ENCODE results near the gene GATM.
"Not testable (repeated sequence)": the region's sequence is repeated elsewhere in the genome, so short reads cannot be mapped to it uniquely, and the experiment has no call there.

GATM gene

DNA sequence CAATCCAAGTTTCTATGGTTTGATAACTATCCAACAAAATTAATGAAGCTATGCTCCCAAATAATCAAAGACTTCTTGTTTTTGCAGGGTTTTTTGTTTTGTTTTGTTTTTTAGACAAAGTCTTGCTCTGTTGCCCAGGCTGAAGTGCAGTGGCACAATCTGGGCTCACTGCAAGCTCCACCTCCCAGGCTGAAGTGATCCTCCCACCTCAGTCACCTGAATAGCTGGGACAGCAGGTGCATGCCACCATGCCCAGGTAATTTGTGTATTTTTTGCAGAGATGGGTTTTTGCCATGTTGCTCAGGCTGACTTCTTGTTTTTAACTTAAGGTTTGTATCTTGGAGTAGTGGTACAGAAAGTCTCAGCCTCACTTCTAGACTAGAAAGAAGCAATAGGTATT, 11.0 kb upstream of the GATM start:
- DNase-seq (ENCODE audit: low read depth) = no peak

DNA sequence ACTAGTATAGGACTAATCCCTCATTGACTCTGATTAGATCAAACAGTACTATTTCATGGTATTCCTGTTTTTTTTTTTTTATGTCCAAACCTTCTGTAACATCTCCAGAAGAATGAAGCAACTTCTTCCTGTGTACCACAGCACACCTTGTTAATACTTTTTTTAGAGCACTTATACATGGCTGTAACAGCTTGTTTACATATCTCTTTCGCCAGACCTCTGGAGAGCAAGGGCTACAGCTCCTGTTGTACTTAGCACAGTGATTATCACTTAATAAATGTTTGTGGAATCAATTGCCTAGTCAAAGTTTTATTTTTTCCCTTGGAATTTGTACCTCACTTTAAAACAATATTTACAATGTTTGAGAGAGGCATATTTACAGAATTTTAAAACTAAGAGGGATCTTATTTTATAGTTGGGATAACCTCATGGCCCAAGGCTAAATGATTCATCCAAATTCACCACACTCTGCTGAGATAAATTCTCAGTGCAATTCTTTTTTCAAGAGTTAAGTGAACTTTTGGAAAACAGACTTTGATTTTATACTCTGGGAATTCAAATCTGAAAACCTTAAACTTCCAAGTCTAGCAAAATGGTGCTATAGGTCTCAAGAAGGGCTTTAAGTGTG, 9.2 kb upstream of the GATM start:
- no peak for DNase-seq (ENCODE audit: low read depth)

DNA sequence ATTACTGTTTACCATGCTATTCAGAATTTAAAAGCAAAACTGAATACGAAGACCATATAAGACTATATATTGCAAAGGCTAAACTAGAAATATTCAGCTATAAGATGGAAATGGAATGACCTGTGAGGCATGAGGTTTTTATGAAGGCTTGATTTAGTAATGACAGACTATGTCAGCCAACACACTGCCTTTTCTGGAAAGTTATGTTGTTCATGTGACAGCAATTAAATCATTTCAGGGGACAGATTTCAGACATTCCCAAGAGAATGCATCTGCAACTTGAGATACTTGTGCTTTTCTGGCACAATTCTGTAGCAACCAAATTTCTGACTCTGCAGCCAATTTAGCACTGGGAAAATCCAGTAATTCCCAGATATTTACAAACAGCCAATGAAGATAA, 8.6 kb upstream of the GATM start:
- no peak for DNase-seq (ENCODE audit: low read depth)

DNA sequence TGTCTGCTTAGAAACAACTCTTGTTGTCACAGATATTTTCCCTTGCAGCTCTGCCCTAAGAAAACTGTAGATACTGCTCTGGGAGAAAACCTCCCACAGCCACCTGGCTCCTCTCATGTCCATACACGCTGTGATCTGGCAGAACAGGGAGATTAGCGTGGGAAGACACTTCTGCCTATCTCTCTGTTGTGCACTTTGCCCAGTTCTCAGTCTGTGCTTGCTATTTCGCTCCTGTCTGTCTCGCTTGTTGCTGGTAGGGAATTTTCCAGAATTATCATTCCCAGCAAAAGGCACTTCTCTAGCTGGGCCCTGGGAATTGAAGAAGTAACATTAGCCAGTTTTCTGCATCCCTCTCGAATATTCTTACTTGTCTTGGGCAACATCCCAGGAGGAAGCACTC, 8.1 kb upstream of the GATM start:
- DNase-seq (ENCODE audit: low read depth) = no peak

DNA sequence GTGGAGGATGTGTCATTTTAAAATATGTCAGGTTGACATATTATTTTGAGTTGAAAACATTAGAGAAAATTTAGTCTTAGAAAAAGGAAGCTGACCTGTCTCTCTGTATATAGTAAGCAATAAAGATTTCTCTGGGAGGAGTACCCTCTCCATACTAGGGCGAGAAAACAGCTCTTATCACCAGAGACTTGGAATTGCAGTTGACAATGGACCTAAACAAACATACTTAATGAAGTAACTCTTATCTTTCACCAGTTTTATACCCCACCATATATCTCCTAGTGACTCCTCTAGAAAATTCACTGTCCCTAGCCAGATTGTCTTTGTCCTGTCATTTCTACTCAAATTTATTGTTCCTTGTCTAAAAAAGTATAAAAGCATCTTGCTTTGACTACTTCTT, 7.2 kb upstream of the GATM start:
- no peak for DNase-seq (ENCODE audit: low read depth)

DNA sequence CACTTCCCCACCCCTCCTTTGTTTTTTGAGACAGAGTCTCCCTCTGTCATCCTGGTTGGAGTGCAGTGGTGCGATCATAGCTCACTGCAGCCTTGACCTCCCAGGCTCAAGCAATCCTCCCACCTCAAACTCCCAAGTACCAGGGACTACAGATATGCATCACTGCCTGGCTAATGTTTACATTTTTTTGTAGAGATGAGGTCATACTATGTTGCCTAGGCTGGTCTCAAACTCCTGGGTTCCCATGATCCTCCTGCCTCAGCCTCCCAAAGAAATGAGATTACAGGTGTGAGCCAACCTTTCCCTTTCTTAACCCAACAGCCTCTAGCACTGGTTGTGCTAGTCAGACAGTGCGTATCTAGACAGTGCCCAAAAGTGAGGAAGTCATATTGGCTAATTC, 6.4 kb upstream of the GATM start:
- no peak for DNase-seq (ENCODE audit: low read depth)

DNA sequence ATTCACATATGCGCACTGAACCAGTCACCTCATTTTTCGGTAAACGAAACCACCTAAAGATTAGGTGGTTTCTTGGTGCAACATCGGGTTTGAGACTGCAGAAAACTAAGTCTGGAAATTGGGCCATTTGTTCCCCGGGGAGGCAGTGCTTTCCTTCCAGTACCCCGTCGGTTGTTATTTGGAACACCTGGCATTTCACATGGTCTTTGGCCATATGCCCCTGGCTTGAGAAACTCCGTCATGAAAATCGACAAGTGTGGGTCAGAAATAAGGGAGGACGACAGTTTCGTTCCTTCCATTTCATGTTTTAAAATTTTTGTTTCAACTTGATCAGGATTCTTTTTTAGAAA, 544 bp upstream of the GATM start:
- DNase-seq (ENCODE audit: low read depth) = no peak

DNA sequence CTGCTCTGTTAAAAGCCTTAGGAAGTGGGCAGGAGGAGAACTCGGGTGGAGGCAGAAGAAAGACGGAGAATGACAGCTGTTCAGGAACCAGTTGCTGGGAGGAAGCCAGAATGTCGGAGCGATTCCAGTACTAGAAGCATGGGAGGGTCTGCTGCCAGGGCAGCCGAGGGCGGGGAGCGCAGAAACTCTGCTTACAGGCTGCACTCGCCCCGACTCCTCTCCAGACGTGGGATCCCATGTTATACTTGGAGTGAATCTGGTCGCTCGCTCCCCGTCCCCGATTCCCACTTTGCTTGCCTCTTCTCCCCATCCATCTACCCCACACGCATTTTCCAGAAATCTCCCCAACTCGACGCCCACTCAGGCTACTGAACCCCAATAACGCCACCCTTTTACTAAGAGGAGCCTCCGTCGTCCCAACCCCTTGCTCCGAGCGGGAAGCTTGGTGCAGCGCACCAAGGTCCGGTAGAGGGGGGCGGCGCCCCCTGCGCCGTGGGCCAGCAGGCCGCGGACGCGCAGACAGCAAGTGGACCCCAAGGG, 665 bp downstream of the GATM start:
- DNase-seq (ENCODE audit: low read depth) = no peak

DNA sequence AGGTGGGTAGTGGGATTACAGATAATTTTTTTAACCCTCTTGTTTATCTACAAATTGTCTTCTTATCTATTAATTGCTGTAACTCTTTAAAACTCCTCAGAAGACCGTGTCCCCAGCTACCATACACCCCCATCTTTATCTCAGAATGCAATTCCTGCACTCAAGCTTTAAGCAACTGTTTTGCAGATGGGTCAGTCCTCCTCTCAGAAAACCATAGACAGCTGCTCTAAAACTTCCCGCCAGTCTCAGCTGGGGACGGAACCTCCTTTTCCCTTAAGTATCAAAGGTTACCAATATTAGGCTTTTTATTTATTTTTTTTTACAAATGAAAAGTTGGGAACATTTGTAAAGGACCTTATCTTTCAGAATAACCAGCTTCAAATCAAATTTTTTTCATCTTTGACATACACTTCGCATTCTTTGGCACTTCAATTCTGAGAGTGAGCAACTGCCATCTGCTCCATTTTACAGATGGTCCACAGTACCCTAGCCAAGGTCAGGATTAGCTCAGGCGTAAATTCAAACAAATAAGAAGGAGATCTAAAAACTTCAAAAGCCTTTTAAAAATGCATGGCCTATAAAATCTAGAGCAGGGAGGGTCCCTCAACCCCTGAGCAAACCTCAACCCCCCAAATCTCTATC, 1.3 kb downstream of the GATM start:
- no peak for DNase-seq (ENCODE audit: low read depth)

DNA sequence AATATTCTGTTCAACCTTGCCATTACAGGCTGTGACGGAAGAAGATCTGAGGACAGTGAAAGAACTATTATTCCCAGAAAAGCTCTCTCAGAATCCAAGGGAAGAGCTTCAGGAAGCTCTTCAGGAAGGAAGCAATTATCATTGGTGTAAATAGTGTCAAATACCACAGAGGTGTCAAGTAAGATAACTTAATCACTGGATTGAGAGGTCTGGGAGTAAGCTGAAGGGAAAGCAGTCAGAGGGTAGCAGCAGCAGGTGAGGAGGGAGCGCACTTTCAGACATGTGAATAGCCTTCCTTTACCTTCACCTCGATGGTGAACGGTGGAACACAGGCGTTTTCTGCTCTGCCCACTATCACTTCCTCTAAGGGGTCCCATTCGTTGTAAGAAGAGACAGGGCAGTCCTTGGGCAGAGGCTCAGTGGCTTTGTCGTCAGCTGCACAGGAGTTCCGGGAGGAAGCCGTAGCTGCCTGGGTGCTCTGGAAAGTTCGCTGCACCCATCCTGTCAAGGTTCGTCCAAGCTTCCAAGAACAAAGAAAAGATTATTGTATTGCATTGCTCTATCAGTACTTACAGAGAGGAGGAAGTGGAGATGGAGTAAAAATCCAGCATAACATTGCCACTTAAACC, 1.9 kb downstream of the GATM start:
- DNase-seq (ENCODE audit: low read depth) = no peak

DNA sequence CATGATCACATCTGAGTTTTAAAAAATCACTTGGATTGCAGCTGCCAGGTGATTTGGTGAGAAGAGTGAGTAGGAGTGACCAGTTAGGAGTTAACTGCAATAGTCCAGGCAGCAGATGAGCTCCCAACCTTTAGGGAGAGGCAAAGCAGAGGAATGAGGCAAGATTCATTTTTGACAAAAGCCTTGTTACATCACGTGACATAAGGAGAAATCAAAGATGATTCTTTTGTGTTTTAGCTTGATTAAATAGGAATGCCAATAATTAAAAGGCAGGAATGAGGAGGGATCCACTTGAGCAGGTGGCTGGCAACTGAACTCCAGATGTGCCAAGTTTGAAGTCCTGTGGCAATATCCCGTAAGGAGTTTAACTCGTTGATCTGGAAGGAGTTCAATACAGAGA, 2.5 kb downstream of the GATM start:
- DNase-seq (ENCODE audit: low read depth) = no peak

DNA sequence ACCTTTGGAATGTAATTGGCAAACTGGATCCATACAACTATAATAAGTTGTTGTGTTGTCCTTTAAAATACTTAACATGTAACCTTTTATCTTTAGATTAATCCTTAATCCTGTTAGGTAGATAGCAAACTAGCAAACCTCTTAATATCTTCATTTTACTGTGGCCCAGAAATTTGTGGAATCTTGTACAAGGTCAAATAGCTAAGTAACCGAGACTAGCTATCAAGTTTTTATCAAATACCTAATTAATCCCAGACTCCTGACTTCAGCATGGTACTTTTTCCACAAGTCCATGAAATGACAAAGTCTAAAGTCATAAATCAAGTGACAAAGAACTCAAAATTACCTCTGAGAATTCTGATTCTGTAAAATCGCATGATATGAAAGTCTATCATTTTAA, 4.4 kb downstream of the GATM start:
- no peak for DNase-seq (ENCODE audit: low read depth)

DNA sequence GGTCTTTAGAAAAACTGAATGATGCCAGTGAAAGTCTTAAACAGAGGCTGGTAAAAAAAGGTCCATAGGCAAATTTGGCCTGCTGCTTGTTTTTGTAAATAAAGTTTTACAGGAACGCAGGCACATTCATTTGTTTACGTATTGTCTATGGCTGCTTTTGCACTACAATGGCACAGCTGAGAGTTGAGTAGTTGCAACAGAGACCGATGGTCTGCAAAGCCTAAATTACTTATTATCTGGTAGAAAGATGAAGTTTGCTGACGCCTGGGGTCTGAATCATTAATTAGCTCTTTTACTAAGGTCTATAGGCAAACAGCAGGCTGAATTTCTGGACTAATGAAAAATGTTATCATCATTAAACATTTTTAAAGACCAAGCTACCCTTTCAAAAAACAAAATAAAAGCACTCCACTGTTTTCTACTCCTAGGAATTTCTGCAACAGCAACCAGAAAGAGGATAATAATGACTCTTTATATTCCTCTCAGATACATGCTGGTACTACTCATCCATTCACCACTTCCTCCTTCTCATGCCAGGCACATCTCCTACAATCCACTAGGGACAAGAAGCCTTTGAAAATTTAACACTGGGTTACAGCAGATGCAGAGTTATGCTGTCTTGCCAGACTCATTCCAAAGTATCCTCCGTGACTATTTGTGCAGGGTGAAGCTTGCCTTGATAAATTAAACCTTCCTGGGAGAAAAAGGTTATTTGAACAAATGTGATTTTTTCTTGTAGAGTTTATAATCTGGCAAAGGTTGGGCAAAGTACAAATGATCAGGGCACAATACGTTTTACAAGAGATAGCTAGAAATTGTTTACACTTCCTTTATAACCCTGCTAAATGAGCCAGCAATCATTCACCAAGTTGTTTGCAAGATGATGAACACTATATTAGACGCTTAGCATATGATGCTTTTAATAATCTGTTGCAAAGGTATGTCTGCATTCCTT, 6.0 kb downstream of the GATM start:
- DNase-seq (ENCODE audit: low read depth) = no peak

DNA sequence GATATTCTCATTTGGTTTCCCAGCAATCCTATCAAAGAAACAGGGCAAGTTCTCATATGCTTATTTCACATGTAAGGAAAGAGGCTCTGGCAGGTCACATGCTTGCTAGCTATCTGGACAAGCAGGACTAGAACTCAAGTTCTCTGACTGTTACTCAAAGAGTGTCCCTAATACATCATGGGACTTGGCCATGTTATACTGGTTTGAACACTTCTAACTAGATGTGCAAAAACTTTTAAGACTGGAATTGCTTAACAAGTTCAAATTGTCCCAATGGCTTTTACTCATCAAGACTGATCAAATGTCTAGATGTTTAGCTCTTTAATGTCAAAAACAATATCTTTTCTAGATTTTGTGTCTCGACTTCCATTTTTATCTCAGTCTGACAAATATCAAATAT, 6.8 kb downstream of the GATM start:
- DNase-seq (ENCODE audit: low read depth) = no peak

DNA sequence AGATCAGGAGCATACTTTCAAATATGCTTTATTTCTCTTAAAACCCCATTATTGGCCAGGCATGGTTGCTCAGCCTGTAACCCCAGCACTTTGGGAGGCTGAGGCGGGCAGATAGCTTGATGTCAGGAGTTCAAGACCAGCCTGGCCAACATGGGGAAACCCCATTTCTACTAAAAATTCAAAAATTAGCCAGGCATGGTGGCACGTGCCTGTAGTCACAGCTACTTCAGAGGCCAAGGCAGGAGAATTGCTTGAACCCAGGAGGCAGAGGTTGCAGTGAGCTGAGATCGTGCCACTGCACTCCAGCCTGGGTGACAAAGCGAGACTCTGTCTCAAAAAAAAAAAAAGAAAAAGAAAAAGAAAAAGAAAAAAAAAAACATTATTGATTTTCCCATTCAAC, 8.3 kb downstream of the GATM start:
- not testable (repeated sequence) for DNase-seq (ENCODE audit: low read depth)

DNA sequence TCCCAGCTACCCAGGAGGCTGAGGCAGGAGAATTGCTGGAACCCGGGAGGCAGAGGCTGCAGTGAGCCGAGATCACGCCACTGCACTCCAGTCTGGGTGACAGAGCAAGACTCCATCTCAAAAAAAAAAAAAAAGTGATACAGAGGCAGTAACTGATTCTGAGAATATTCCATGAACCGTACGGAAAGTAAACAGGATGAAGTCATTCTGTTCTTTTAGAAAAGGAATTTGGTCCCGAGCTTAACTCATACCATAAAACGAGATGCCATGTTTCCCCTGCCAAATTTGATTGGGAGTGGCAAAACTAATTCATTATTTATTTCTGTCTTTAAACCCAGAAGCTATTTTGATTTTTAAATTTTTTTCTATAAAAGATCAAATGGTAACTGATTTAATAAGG, 11.1 kb downstream of the GATM start:
- DNase-seq (ENCODE audit: low read depth) = not testable (repeated sequence)

DNA sequence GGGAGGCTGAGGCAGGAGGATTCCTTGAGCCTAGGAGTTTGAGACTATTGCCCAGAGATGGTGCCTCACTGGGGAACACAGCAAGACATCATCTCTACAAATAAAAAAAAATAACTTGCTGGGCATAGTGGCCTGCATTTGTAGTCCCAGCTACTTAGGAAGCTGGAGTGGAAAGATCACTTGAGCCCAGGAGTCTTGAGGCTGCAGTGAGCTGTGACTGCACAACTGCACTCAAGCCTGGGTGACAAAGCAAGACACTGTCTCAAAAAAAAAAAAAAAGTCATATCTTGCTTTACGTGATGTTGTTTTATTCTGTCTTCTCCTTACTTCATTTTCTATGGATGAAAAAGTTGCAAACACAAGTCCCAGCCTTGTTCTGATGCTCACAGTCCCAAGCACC, 14.1 kb downstream of the GATM start:
- no peak for DNase-seq (ENCODE audit: low read depth)

DNA sequence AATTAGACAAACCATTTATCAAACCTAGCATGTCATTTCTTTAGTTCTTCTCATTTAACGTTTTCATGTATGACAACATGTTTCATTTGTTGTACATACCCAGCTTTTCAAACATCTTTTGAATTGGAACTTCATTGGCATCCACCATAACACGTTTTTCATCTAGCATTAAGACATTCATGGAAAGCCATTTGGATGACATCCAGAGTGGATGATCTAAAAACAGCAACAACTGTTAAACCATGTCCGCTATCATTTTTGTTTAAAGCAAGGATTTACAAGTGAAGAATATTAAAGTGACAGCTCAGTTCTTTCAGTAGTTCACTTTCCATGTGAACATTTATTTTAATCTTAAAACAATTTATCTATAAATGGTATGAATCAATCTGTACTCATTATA, 14.5 kb downstream of the GATM start:
- no peak for DNase-seq (ENCODE audit: low read depth)

DNA sequence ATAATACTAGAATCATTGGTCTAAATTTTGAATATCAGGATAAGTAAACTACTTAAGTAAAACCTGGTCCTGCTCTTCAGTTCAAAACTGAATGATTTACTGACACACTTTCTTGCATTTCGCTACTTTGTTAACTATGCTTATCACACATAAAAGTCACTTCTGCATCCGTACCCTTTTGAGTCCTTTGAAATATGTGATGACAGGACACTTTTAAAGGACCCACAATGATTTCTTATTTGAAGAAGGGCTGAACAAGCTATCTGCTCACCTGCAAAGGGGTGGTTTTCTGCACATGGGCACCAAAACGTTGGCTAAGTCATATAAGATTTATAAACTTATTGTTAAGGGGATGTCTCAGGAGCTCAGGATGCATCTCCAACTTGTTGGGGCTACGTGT, 15.0 kb downstream of the GATM start:
- DNase-seq (ENCODE audit: low read depth) = no peak

DNA sequence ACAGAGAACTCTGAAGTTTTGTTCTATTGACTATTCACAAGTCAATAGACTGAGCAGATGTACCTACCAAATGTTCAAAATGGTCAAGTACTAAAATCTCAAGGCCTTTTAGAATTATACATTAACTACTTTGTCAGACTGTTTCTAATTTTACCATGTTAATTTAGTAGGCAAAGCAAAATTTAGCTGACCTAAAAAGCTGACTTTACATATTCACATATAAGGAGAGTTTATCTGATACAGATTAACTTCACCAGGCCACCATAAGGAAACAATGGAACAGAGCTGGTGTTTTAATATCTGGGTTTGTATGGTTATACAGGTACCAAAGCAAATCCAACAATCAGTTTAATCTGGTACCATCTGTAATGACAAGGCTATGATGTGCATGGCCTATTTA, 15.9 kb downstream of the GATM start:
- DNase-seq (ENCODE audit: low read depth) = no peak

DNA sequence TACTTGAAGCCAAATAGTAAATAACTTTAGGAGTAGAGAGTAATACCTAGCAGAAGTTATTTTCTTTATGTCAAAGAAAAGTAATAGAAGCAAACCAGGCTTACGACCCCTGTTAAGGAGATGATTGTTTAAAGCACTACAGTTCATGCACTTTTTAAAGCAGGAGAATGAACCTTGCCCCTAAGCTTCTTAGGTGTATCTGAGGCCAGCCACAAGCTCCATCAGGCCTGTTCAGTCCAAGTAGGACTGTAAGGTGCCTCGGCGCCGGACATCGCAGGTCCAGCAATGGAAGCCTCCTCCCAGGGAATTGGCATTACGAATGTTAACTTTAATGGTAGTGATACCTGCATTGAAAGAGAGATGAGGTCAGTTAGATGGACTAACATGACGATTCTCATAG, 16.5 kb downstream of the GATM start:
- DNase-seq (ENCODE audit: low read depth) = no peak

DNA sequence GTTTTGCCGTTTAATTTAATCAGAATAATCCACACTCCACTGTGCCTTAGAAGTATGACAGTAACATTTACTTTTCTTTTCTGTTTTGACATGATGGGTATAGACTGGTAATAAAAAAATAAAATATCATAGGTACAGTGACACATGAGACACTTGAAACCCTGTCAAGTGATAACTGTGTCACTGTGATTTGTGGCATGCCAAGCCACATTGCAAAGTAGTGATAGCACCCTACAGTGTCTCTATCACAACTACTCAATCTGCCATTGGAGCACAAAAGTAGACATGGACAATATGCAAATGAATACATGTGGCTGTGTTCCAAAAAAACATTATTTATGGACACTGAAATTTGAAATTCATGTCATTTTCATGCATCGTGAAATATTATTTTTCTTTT, 22.5 kb downstream of the GATM start:
- DNase-seq (ENCODE audit: low read depth) = no peak

DNA sequence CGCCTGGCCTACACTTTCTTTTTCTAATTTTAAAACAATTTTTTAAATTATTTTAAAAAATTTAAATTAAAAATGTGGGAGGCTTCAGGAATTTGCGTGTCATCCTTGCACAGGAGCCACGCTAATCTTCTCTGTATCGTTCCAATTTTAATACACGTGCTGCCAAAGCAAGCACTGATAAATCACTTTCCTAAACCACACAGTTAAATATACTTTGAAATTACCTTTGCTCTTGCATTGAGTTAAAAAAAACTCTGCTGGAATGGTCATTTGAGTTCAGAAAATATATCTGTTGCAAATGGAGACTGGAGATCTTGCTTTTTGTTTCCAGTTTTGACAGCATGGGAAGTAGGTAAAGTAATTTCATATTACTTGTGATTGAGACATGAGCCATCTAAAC, 23.6 kb downstream of the GATM start:
- no peak for DNase-seq (ENCODE audit: low read depth)
